ENCODE measurements around the gene CPVL. TPM values are rescaled to one million over a fixed set of nuclear protein-coding genes. Genes with fewer than 3 reads are reported as not detected.

CPVL gene
- total and polyA plus RNA-seq, 4 donors, result 16.6 to 34.8 (median 17.6) TPM

- Histone ChIP-seq H3K27ac (ENCODE audit: low read depth in 1 of 2, low read length in 1 of 2) (no peak overlapping the region), H3K27me3 (ENCODE audit: control insufficient read depth in 3 of 3, insufficient read depth in 3 of 3, low read length in 2 of 3) (no peaks in the 10 kb centered on the region), H3K9me3 (ENCODE audit: control insufficient read depth in 4 of 4, insufficient read depth in 3 of 4, low read length in 3 of 4) (peaks cover 0 to 4% (median 0%) of the 10 kb centered on the region in 4 donors), H3K36me3 (ENCODE audit: control insufficient read depth in 4 of 4, insufficient read depth in 4 of 4, low read length in 4 of 4) (no peaks in the 10 kb centered on the region), H3K9ac (ENCODE audit: insufficient read depth in 1 of 2, low read length in 2 of 2) (no peak overlapping the region), H3K4me3 (no peak overlapping the region), H3K4me1 (ENCODE audit: control insufficient read depth in 5 of 5, insufficient read depth in 5 of 5, low read length in 5 of 5) (peaks cover 0 to 16% (median 2%) of the 10 kb centered on the region in 5 donors)
- no peak for DNase-seq
- no peak for ATAC-seq (ENCODE audit: insufficient read depth, low FRiP score)
- WGBS, 2 donors, result 52 to 72% methylated on average over 3 of the region's 3 CpGs
- TF ChIP-seq CTCF (IDR thresholded peaks at IDR 0.05; ENCODE audit: control extremely low read depth, extremely low read depth), result no peak
Observed at GRCh38 chr7:29106669-29106988, 39.7 kb downstream of the CPVL start.

GRCh38 chr7:29105752-29106668 lies 40.3 kb downstream of the CPVL start:
- Histone ChIP-seq H3K27me3 (ENCODE audit: control insufficient read depth in 3 of 3, insufficient read depth in 3 of 3, low read length in 2 of 3) (no peaks in the 10 kb centered on the region), H3K9me3 (ENCODE audit: control insufficient read depth in 4 of 4, insufficient read depth in 3 of 4, low read length in 3 of 4) (peaks cover 0 to 4% (median 0%) of the 10 kb centered on the region in 4 donors), H3K9ac (ENCODE audit: insufficient read depth in 1 of 2, low read length in 2 of 2) (no peak overlapping the region), H3K4me3 (no peak overlapping the region), H3K4me1 (ENCODE audit: control insufficient read depth in 5 of 5, insufficient read depth in 5 of 5, low read length in 5 of 5) (peaks cover 0 to 17% (median 2%) of the 10 kb centered on the region in 5 donors), H3K36me3 (ENCODE audit: control insufficient read depth in 4 of 4, insufficient read depth in 4 of 4, low read length in 4 of 4) (no peaks in the 10 kb centered on the region), H3K27ac (ENCODE audit: low read depth in 1 of 2, low read length in 1 of 2) (no peak overlapping the region)
- WGBS, 2 donors, result 66 to 79% methylated on average over 4 of the region's 4 CpGs
- peak; percentile 70 for TF ChIP-seq CTCF (IDR thresholded peaks at IDR 0.05; ENCODE audit: control extremely low read depth, extremely low read depth)
- DNase-seq (peak; percentile 73 to 91 (median 89)), ATAC-seq (ENCODE audit: insufficient read depth, low FRiP score) (no peak)

GRCh38 chr7:29105191-29105590 lies 41.1 kb downstream of the CPVL start:
- TF ChIP-seq CTCF (IDR thresholded peaks at IDR 0.05; ENCODE audit: control extremely low read depth, extremely low read depth), result no peak
- DNase-seq (no peak), ATAC-seq (ENCODE audit: insufficient read depth, low FRiP score) (no peak)
- 83 to 84% methylated on average over 4 of the region's 4 CpGs for WGBS, 2 donors
- H3K9ac ChIP-seq (ENCODE audit: insufficient read depth in 1 of 2, low read length in 2 of 2), result no peak overlapping the region
- no peaks in the 10 kb centered on the region for H3K36me3 ChIP-seq (ENCODE audit: control insufficient read depth in 4 of 4, insufficient read depth in 4 of 4, low read length in 4 of 4)
- no peak overlapping the region for H3K27ac ChIP-seq (ENCODE audit: low read depth in 1 of 2, low read length in 1 of 2)
- H3K4me1 ChIP-seq (ENCODE audit: control insufficient read depth in 5 of 5, insufficient read depth in 5 of 5, low read length in 5 of 5), result peaks cover 0 to 25% (median 3%) of the 10 kb centered on the region in 5 donors
- no peaks in the 10 kb centered on the region for H3K9me3 ChIP-seq (ENCODE audit: control insufficient read depth in 4 of 4, insufficient read depth in 3 of 4, low read length in 3 of 4)
- no peaks in the 10 kb centered on the region for H3K27me3 ChIP-seq (ENCODE audit: control insufficient read depth in 3 of 3, insufficient read depth in 3 of 3, low read length in 2 of 3)
- H3K4me3 ChIP-seq, result no peak overlapping the region

Data from lung (tissue), 12 donors.